Heart right ventricle (tissue), 16 donors: ENCODE data around the gene ABR. TPM values are rescaled to one million over a fixed set of nuclear protein-coding genes. Genes with fewer than 3 reads are reported as not detected.

Experiments used
- ATAC-seq, 8 donors: fragments of 200-7000 bp; cut with Tn5 transposase; one replicate each; pipeline ENCODE4 v1.9.1; 2020; ENCODE audit warnings: mild to moderate bottlenecking in 8 of 8, moderate library complexity in 8 of 8, moderate number of reproducible peaks in 1 of 8
- DNase-seq, 2 donors: peaks; one replicate each; pipeline ENCODE4 v3.0.0-alpha.2; 2020
- H3K27ac ChIP-seq, 10 donors: fragments of 200-600 bp; sonication (generic) in 2 of 10; one replicate each; pipeline versions ENCODE4 v1.5.0 to v1.8.0; 2020 to 2022; ENCODE audit warnings: mild to moderate bottlenecking in 3 of 10
- H3K27me3 ChIP-seq, 7 donors: fragments of 200-600 bp; one replicate each; pipeline ENCODE4 v1.8.0; 2021 to 2022; ENCODE audit warnings: mild to moderate bottlenecking in 2 of 7
- H3K36me3 ChIP-seq, 9 donors: fragments of 200-600 bp; sonication (generic) in 1 of 9; one replicate each; pipeline versions ENCODE4 v1.5.0 to v1.8.0; 2020 to 2022; ENCODE audit warnings: mild to moderate bottlenecking in 2 of 9
- H3K4me1 ChIP-seq, 9 donors: fragments of 200-600 bp; sonication (generic) in 1 of 9; one replicate each; pipeline versions ENCODE4 v1.5.0 to v1.8.0; 2020 to 2022; ENCODE audit warnings: mild to moderate bottlenecking in 4 of 9
- H3K4me3 ChIP-seq, 10 donors: fragments of 200-600 bp; sonication (generic) in 2 of 10; one replicate each; pipeline versions ENCODE4 v1.5.0 to v1.8.0; 2020 to 2022; ENCODE audit warnings: mild to moderate bottlenecking in 7 of 10, moderate library complexity in 2 of 10
- H3K9me3 ChIP-seq, 11 donors: fragments of 200-600 bp in 10 of 11; sonication (generic) in 2 of 11; one replicate each; pipeline versions ENCODE4 v1.5.0 to v1.8.0; 2013 to 2022; ENCODE audit warnings: mild to moderate bottlenecking in 2 of 11, control low read depth in 1 of 11, moderate library complexity in 1 of 11
- WGBS, 2 donors: extraction: QIAGEN DNeasy Blood & Tissue Kit; methylation state at CpG; one replicate each; pipeline ENCODE4 v1.1.7; 2013; ENCODE audit warnings: inconsistent platforms in 1 of 2; 5-methylcytosine and 5-hydroxymethylcytosine counted together
- intact Hi-C, 10 donors: fragments of 100-400 bp; cut with DNase I; formaldehyde crosslinking; loops; one replicate each; pipeline versions ENCODE4 v1.11.1 to v1.14.2; 2022
- microRNA-seq, 2 donors: library from miRNA; unstranded; fragments of <30 nt; microRNA quantifications; one replicate each; pipeline ENCODE4 v1.2.0, GENCODE V29; 2021
- polyA plus RNA-seq, 2 donors: library from polyadenylated mRNA; stranded (reverse); fragments of 200-250 nt; gene quantifications; one replicate each; pipeline ENCODE4 v1.2.3, GENCODE V29; 2013
- total RNA-seq, 10 donors: library from RNA; stranded (reverse); fragmentation: NEBNext Ultra II Directional in 3 of 10; extraction: Animal tissue kit (Norgen Biotek cat#: 25700) in 3 of 10; gene quantifications; one replicate each; pipeline versions ENCODE4 v1.2.1 to v1.2.4, GENCODE V29; 2021 to 2023
- TF ChIP-seq, protein P1 (sequence below), 9 donors: fragments of 200-600 bp; sonication (generic) in 2 of 9; IDR thresholded peaks; one replicate each; pipeline versions ENCODE4 v1.5.0 to v1.8.0; 2021 to 2022; ENCODE audit warnings: antibody characterized with exemption in 9 of 9, mild to moderate bottlenecking in 5 of 9, moderate library complexity in 1 of 9
- donor health status: Arrhythmogenic right ventricular cardiomyopathy.
- donor health status: ischemic (EF 13 %, LVEDD 7.1; RV severe dilation, severe dysfunction).
- donor health status: healthy with polysubstance abuse.
- donor health status: DM: no; HTN: yes; CAD: no.
- donor health status: DM: no; HTN: no; CAD: no.
- donor health status: ischemic (EF 25% LVEDD 6.9; RV normal size, moderate dysfunction).
- donor health status: ischemic (EF 25% LVEDD 5.7; RV mildly dilated, moderate dysfunction).
- donor health status: healthy.
- donor health status: DM: yes; HTN: yes; CAD: no.
- donor health status: Ischemic cardiomyopathy.
- donor health status: ischemic (EF 35%, LVEDD 5.7; RV mildly dilated, moderate dysfunction).
- donor health status: nonischemic (EF 11% LVEDD 7.7; RV severe dilation, severe dysfunction).
- donor health status: DM: yes; HTN: yes; CAD: no.
- donor health status: PGD.
- donor health status: ischemic (EF 29% LVEDD 5.4; RV normal size, mild dysfunction).
- donor health status: nonischemic (EF 23%, LVEDD 6.1; RV moderate dilation, normal function).

ABR gene
- total and polyA plus RNA-seq, 12 donors = 49.1 to 173 (median 143) TPM

DNA sequence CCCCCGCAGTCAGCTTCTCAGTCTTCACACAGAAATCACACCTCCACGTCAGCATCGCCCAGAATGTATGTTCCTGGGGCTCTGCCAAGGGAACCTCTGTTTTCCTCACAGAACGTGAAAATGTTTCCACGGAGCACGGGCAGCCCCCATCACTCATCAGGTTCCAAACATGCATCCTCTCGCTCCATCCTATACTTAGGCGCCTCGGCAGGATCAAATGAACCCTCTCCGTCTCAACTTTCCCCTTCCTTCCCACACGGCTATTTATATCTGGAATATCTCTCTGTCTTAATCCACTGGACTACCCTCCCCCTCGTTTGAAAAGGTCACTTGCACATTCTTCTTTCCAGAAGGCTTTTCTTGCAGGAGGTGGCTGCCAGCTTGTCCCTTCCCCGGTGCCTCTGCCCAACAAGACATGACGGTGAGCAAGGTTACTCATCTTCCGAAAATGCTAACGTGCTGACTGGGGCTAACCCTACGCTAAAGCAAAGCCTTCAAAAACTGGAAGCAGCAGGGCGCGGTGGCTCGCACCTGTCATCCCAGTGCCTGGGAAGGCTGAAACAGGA lies 221.8 kb downstream of the ABR start:
- DNase-seq = no peak
- TF ChIP-seq, protein P1, sequence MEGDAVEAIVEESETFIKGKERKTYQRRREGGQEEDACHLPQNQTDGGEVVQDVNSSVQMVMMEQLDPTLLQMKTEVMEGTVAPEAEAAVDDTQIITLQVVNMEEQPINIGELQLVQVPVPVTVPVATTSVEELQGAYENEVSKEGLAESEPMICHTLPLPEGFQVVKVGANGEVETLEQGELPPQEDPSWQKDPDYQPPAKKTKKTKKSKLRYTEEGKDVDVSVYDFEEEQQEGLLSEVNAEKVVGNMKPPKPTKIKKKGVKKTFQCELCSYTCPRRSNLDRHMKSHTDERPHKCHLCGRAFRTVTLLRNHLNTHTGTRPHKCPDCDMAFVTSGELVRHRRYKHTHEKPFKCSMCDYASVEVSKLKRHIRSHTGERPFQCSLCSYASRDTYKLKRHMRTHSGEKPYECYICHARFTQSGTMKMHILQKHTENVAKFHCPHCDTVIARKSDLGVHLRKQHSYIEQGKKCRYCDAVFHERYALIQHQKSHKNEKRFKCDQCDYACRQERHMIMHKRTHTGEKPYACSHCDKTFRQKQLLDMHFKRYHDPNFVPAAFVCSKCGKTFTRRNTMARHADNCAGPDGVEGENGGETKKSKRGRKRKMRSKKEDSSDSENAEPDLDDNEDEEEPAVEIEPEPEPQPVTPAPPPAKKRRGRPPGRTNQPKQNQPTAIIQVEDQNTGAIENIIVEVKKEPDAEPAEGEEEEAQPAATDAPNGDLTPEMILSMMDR (IDR thresholded peaks at IDR 0.05) = no peak
- H3K9me3 ChIP-seq = no peaks in the 10 kb centered on the region
- no peak overlapping the region for H3K27ac ChIP-seq
- 62 to 73% methylated on average over 20 of the region's 20 CpGs for WGBS, 2 donors
- H3K4me3 ChIP-seq = no peak overlapping the region
- peaks cover 0 to 4% (median 0%) of the 10 kb centered on the region in 9 donors for H3K36me3 ChIP-seq
- peaks cover 0 to 21% (median 8%) of the 10 kb centered on the region in 9 donors for H3K4me1 ChIP-seq
- ATAC-seq = peak in 2 of 8 donors; percentile 23 to 53
- intact Hi-C loops = loop anchor here in 1 of 10 donors (10.0 kb wide), 1 partner anchor 133 kb away; no protein-coding TSS in a partner anchor
- no peaks in the 10 kb centered on the region for H3K27me3 ChIP-seq

DNA sequence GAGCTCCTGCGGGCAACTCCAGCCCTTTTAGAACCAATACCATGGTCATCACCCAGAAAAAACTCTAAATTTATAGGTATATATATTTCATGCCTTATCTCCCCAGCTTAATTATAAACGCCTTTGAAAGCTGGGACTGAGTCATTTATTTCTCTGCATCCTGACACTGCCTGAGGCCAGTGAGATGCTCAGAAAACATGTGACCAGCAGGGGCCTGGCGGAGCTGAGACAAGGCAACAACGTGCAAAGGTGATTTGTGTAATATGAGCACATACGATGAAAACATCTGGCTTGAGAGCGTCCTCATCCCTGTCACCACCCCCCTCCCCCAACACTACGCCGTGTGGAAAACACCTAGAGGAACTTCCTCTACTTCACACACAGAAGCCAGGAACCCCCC lies 222.9 kb downstream of the ABR start:
- Histone ChIP-seq H3K27me3 (no peaks in the 10 kb centered on the region), H3K4me1 (peaks cover 0 to 21% (median 8%) of the 10 kb centered on the region in 9 donors), H3K4me3 (no peak overlapping the region), H3K27ac (no peak overlapping the region), H3K36me3 (peaks cover 0 to 4% (median 0%) of the 10 kb centered on the region in 9 donors), H3K9me3 (no peaks in the 10 kb centered on the region)
- WGBS, 2 donors = 67 to 70% methylated on average over 8 of the region's 8 CpGs
- intact Hi-C loops = loop anchor here in 1 of 10 donors (10.0 kb wide), 1 partner anchor 132 kb away; no protein-coding TSS in a partner anchor
- TF ChIP-seq, protein P1 (IDR thresholded peaks at IDR 0.05) = no peak
- ATAC-seq (no peak), DNase-seq (no peak)

DNA sequence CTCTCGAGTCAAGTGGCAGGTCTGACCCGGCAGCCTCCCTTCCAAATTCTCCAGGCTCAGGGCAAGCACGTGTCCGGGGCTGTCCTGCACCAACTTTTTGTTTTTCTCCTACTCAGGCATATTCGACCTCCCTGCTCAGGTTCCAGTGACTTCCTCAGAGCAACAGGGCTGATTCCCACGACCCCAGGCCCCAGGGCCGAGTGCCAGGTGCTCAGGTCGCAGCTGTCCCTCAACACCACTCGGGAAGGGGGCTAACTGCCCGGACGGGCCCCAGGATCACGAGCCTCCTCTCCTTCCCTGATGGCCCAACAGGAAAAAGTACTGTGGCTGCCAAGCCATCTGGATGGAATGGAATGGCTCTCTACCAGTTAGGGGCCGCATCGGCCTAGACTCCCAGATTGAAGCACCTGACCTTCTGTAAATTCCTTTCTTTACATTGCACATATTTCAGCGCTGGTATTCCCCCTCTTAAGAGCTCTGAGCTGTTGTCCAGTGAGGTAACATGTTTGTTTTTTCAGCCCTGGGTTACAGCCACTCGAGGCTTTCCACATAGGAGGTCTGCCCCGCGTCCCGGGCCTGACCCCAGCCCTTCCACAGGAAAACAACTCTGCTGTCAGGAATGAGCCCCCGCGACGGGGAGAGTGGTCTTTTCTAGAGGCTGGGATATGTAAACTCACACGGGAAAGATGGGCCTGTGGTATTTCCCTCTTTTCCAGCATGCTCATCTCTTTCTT lies 225.2 kb downstream of the ABR start:
- 34 to 49% methylated on average over 23 of the region's 23 CpGs for WGBS, 2 donors
- DNase-seq = no peak

DNA sequence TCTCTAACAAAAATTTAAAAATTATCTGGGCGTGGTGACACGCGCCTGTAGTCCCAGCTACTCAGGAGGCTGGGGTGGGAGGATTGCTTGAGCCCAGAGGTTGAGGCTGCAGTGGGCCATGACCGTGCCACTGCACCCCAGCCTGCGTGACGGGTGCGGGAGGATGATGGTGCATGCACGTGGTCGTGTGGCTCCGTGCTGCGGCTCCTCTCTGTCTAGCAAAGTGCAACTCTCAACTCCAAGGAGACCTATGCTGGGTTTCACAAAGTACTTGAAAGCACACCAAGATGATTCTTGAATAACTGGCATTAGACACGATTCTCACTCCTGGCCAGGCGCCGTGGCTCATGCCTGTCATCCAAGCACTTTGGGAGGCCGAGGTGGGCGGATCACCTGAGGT lies 226.0 kb downstream of the ABR start:
- H3K27ac ChIP-seq = no peak overlapping the region
- no peak for DNase-seq
- 94 to 97% methylated on average over 16 of the region's 16 CpGs for WGBS, 2 donors

More for the DNA sequence above, 225.2 kb downstream of the ABR start:
- Histone ChIP-seq H3K36me3 (peaks cover 0 to 4% (median 0%) of the 10 kb centered on the region in 9 donors), H3K27ac (no peak overlapping the region), H3K27me3 (peaks cover 0 to 3% (median 0%) of the 10 kb centered on the region in 7 donors), H3K9me3 (no peaks in the 10 kb centered on the region), H3K4me1 (peaks cover 0 to 38% (median 14%) of the 10 kb centered on the region in 9 donors), H3K4me3 (no peak overlapping the region)
- TF ChIP-seq, protein P1 (IDR thresholded peaks at IDR 0.05) = no peak
- intact Hi-C loops = loop anchor here in 1 of 10 donors (10.0 kb wide), 1 partner anchor 130 kb away; no protein-coding TSS in a partner anchor
- peak; percentile 13 to 48 (median 36) for ATAC-seq

More for the DNA sequence above, 226.0 kb downstream of the ABR start:
- intact Hi-C loops = loop anchor here in 1 of 10 donors (10.0 kb wide), 1 partner anchor 129 kb away; no protein-coding TSS in a partner anchor
- H3K36me3 ChIP-seq = no peaks in the 10 kb centered on the region
- no peaks in the 10 kb centered on the region for H3K9me3 ChIP-seq
- peaks cover 0 to 38% (median 14%) of the 10 kb centered on the region in 9 donors for H3K4me1 ChIP-seq
- TF ChIP-seq, protein P1 (IDR thresholded peaks at IDR 0.05) = no peak
- H3K4me3 ChIP-seq = no peak overlapping the region
- H3K27me3 ChIP-seq = peaks cover 0 to 3% (median 0%) of the 10 kb centered on the region in 7 donors
- ATAC-seq = no peak

Small RNAs within 50 kb of the gene (microRNA-seq; reads per million reads assigned to microRNA genes)
- gene MIR3183 = 0 to 1.8 reads per million in 2 donors

Other genes with a start within 250 kb of the ABR start
- gene NXN, start 200.2 kb downstream of the ABR start, total RNA-seq = 10 to 100 TPM; 11.6 to 24.4 (median 15.9) TPM
- 10 to 100 TPM in 1 of 2 donors, 1 to 10 TPM in 1; 9.9 to 20.8 TPM for gene NXN, start 200.2 kb downstream of the ABR start, polyA plus RNA-seq
- gene TIMM22, start 182.9 kb downstream of the ABR start, total RNA-seq = 10 to 100 TPM; 15.0 to 19.8 (median 18.5) TPM
- 10 to 100 TPM; 12.5 to 14.8 TPM for gene TIMM22, start 182.9 kb downstream of the ABR start, polyA plus RNA-seq
- gene BHLHA9, start 90.5 kb upstream of the ABR start, total RNA-seq = under 1 TPM in 2 of 10 donors, not detected in 8; 0.30 to 0.37 TPM
- not detected for gene BHLHA9, start 90.5 kb upstream of the ABR start, polyA plus RNA-seq
- gene TRARG1, start 99.7 kb upstream of the ABR start, total RNA-seq = 1 to 10 TPM in 5 of 10 donors, under 1 TPM in 4, not detected in 1; 0.12 to 9.2 (median 1.1) TPM
- gene TRARG1, start 99.7 kb upstream of the ABR start, polyA plus RNA-seq = 1 to 10 TPM; 2.0 to 3.4 TPM
- gene YWHAE, start 220.2 kb upstream of the ABR start, total RNA-seq = 100 to 1,000 TPM; 600 to 791 (median 620) TPM
- 100 to 1,000 TPM; 478 to 505 TPM for gene YWHAE, start 220.2 kb upstream of the ABR start, polyA plus RNA-seq